ENCODE data around the gene TMPRSS9. TPM values are rescaled to one million over a fixed set of nuclear protein-coding genes. Genes with fewer than 3 reads are reported as not detected.

TMPRSS9 gene
- total and polyA plus RNA-seq, 12 donors, result 0.32 to 1.7 (median 1.1) TPM

DNA sequence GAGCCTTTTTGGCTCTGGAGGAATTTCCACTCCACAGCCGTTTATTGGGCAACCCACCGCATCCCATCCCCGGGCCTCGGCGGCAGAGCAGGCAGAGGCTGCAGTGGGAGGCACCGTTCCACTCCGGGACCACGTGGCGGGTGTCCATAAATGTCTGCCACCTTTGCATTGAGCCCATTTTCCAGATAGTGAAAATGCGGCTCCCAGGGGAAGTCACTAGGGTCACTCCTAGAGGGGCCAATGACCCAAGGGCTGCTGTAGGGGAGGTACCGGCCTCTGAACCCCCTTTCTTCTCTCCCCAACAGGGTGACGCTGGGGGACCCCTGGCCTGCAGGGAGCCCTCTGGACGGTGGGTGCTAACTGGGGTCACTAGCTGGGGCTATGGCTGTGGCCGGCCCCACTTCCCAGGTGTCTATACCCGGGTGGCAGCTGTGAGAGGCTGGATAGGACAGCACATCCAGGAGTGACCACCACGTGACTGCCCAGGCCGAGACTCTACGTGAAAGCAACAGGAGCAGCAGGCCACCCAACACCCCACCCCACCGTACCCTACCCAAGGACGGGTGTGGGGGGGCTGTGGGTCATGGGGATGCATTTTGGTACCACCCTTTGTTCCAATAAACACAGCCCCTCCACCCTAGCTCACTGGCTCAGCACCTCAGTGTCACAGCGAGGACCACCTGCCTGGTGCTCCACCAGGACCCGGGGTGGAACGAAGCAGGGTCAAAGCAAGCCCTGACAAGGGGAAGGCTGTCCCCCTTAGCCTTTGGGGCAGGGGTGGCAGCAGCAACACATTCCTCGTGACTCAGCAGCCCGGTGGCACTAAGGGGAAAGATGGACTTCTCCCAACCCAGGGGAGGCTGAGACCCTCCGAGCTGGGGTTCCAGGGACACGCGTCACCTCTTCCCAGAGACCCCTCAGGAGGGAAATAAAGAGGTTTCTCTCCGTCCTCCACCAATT lies 65.8 kb downstream of the TMPRSS9 start:
- TF ChIP-seq, protein P1, sequence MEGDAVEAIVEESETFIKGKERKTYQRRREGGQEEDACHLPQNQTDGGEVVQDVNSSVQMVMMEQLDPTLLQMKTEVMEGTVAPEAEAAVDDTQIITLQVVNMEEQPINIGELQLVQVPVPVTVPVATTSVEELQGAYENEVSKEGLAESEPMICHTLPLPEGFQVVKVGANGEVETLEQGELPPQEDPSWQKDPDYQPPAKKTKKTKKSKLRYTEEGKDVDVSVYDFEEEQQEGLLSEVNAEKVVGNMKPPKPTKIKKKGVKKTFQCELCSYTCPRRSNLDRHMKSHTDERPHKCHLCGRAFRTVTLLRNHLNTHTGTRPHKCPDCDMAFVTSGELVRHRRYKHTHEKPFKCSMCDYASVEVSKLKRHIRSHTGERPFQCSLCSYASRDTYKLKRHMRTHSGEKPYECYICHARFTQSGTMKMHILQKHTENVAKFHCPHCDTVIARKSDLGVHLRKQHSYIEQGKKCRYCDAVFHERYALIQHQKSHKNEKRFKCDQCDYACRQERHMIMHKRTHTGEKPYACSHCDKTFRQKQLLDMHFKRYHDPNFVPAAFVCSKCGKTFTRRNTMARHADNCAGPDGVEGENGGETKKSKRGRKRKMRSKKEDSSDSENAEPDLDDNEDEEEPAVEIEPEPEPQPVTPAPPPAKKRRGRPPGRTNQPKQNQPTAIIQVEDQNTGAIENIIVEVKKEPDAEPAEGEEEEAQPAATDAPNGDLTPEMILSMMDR (IDR thresholded peaks at IDR 0.05), result no peak
- no peak for TF ChIP-seq POLR2A (IDR thresholded peaks at IDR 0.05)
- no peaks in the 10 kb centered on the region for H3K27me3 ChIP-seq
- WGBS, 4 donors, result 48 to 65% (median 53%) methylated on average over 8 to 29 of the region's 29 CpGs
- no peaks in the 10 kb centered on the region for H3K9me3 ChIP-seq (replicated peaks in 1 of 3)
- H3K36me3 ChIP-seq (replicated peaks in 1 of 2), result peaks cover 0 to 4% of the 10 kb centered on the region in 2 donors
- intact Hi-C loops (cut with DNase I), result no loop called here
- peaks cover 45% of the 10 kb centered on the region in 2 donors for H3K4me1 ChIP-seq (replicated peaks in 1 of 2)
- peak overlapping the region in 1 of 4 donors; percentile 61 for H3K4me3 ChIP-seq
- peak overlapping the region in 2 of 5 donors; percentile 71 to 93 for H3K27ac ChIP-seq
- DNase-seq, result no peak

DNA sequence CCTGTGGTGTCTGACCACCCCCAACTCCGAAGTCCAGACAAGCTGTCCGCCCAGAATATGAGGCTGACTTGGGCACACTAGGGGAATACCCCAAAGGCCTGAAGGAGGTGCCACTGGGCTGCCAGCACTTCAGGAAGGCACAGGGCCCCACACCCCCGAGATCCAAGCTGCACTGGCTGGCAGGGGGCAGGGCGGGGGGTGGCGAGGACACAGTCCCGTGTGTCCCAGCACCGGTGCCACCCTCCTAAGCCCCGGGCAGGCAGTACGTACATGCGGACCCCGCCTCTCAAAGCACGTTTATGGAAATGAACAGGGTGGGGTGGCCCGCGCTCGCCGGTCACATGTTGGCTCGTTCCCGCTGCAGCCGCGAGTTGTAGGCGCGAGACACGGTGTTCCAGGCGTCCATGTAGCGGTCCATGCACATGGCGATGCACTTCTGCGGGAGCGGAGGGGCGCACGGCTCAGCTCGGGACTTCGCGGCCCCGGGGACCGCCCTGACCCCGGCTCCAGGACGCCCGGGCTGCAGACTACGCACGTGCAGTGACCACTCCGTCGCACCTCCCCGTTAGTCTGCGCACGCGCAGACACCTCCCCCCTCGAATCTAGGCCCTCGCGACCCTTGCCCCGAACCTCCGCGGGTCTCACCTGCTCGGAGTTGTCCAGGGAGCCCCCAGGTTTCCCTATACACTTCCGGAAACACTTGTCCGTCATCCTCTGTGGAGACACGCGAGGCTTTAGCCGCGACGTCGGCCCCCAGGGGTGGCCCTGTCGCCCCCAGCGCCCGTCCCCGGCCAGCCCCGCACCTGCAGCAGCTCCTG lies 66.8 kb downstream of the TMPRSS9 start:
- 2 to 8% (median 4%) methylated on average over 11 to 66 of the region's 66 CpGs for WGBS, 4 donors
- peaks cover 45% of the 10 kb centered on the region in 2 donors for H3K4me1 ChIP-seq (replicated peaks in 1 of 2)
- intact Hi-C loops (cut with DNase I), result no loop called here

DNA sequence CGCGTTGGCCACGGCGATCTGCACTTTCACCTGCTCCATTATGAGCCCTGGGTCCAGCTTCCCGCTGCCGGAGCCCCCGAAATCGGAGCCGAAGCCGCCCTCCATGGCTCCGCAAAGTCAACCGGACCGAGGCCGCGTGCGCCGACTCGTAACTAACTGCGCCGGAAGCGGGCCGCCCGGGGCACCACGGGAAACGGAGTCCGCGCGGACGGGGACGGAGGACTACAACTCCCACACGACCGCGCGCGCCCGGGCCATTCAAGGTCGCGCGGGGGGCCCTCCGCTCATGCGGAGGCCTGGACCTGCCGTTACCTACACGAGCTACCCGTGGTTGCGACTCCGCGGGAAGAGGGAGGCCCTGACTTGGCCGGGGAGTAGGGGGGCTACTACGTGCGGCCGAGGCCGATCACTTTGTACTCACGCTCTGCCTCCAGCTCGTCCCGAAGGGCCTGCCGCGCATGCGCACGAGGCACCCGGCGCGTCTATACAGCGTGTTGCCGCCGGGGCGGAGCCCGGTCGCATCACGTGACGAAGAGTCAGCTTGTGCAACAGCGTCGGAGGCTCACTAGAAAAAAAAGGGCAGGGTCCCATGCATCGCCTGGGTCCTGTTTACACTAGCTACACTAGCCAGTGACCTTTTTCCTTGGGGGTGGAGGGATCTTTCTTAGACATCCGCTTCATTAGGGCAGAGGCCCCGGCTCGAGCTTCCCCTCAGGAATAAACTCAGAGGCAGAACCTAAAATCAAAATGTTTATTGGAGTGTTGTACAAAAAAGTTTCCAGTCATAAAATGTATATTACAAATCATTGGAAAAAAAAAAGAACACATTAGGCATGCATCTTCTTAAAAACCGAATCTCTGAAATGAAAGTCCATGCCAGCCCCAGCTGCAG lies 67.6 kb downstream of the TMPRSS9 start, which contains the start of gene TIMM13:
TSS of gene TIMM13 (minus strand) at position 158 of the 892 bp plus-strand sequence. CDS start at position 105, 53 bp downstream.
- H3K9me3 ChIP-seq (replicated peaks in 1 of 3), result no peaks in the 10 kb centered on the region
- intact Hi-C loops (cut with DNase I), result no loop called here
- TF ChIP-seq, protein P1 (IDR thresholded peaks at IDR 0.05), result no peak
- peak in 1 of 2 donors; percentile 76 for TF ChIP-seq POLR2A (IDR thresholded peaks at IDR 0.05)
- DNase-seq, result peak; percentile 95 to 99 (median 97)
- H3K4me3 ChIP-seq, result peak within 1 kb of the TSS; percentile 43 to 96 (median 52)
- H3K4me1 ChIP-seq (replicated peaks in 1 of 2), result peaks cover 41 to 45% of the 10 kb centered on the region in 2 donors
- 0 to 1% (median 1%) methylated on average over 24 to 77 of the region's 77 CpGs for WGBS, 4 donors
- peak within 1 kb of the TSS; percentile 91 to 98 (median 97) for H3K27ac ChIP-seq
- no peaks in the 10 kb centered on the region for H3K27me3 ChIP-seq
- peaks cover 0 to 4% of the 10 kb centered on the region in 2 donors for H3K36me3 ChIP-seq (replicated peaks in 1 of 2)

More for the DNA sequence above, 66.8 kb downstream of the TMPRSS9 start:
- Histone ChIP-seq H3K27me3 (no peaks in the 10 kb centered on the region), H3K36me3 (replicated peaks in 1 of 2) (peaks cover 0 to 4% of the 10 kb centered on the region in 2 donors), H3K4me3 (peak overlapping the region; percentile 43 to 96 (median 52)), H3K9me3 (replicated peaks in 1 of 3) (no peaks in the 10 kb centered on the region), H3K27ac (peak overlapping the region; percentile 91 to 98 (median 97))
- peak in 6 of 7 donors; percentile 40 to 57 (median 43) for DNase-seq
- TF ChIP-seq POLR2A (IDR thresholded peaks at IDR 0.05), result no peak
- TF ChIP-seq, protein P1 (IDR thresholded peaks at IDR 0.05), result no peak

All from adrenal gland (tissue), 12 donors.